GM19372 (cell line): ENCODE data around the gene ZNF576.
A peak's percentile ranks its signal among the peaks of the same experiment; 100 is the strongest.
"Not testable (repeated sequence)": the region's sequence is repeated elsewhere in the genome, so short reads cannot be mapped to it uniquely, and the experiment has no call there.

Source experiments
- ATAC-seq: cut with Tn5 transposase; IDR thresholded peaks from one replicate; pipeline ENCODE4 v1.9.1; 2021; ENCODE audit warnings: mild to moderate bottlenecking, low read depth, moderate library complexity; ENCODE audit not compliant: unreplicated experiment

The ZNF576 gene

DNA sequence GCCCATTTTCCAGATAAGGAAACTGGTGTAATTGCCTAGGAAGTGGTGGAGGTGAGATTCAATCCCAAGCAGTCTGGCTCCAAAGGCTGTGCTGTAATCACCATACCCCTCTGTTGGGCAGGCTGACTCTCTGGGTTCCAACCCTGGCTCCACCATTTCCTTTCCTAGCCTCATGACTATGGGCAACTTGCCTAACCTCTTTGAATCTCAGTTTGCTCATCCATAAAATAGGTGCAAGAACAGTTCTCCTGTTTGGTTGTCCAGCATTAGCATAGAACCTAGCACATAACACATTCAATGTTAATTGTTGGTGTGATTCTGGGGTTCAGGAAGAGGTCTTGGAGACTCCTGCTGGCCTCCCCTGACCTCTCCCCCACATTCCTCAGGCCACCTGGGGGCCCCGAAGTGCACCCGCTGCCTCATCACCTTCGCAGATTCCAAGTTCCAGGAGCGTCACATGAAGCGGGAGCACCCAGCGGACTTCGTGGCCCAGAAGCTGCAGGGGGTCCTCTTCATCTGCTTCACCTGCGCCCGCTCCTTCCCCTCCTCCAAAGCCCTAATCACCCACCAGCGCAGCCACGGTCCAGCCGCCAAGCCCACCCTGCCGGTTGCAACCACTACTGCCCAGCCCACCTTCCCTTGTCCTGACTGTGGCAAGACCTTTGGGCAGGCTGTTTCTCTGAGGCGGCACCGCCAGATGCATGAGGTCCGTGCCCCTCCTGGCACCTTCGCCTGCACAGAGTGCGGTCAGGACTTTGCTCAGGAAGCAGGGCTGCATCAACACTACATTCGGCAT, 2.2 kb downstream of the ZNF576 start:
- no peak for ATAC-seq

DNA sequence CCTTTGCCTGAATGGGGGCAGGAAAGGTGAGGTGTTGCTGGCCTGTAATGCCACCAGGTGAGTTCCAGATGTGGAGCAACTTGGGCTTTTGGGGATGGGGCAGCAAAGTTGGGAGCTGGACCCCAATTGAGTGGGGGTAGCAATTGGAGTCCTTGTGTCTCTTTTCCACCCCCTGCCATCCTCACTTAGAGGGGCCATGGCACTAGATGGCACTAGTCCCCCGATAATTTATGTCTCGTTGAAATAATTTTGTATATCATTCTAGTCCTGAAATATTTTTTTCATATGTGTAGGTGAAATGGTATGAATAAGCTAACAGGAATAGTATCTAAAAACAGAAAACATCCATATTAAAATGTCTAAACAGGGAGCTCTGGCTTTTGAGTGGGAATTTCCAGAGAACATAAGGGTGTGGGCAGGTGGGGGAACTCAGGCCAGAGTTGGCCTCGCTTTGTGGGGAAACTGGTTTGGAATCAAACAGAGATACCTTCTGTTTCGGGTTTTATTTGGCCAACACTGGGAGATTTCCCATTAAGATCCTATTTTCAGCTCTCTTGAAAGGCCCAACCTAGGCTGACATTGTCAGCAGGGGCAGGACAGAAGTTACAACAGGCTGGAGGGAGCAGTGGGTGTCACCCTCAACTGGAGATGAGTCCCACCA, 3.4 kb downstream of the ZNF576 start:
- no peak for ATAC-seq

DNA sequence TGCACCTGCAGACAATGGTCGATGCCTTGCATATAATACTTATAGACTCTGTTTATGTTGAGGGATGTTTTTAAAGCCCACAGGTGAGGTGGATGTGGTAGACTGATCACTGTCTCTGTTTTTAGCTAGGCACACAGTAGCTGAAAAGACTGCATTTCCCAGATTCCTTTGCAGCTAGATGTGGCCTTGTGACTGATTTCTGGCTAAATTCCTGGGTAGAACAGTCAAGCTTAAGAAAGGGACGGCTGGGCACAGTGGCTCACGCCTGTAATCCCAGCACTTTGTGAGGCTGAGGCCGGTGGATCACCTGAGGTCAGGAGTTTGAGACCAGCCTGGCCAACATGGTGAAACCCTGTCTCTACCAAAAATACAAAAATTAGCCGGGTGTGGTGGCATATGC, 3.9 kb downstream of the ZNF576 start:
- not testable (repeated sequence) for ATAC-seq

DNA sequence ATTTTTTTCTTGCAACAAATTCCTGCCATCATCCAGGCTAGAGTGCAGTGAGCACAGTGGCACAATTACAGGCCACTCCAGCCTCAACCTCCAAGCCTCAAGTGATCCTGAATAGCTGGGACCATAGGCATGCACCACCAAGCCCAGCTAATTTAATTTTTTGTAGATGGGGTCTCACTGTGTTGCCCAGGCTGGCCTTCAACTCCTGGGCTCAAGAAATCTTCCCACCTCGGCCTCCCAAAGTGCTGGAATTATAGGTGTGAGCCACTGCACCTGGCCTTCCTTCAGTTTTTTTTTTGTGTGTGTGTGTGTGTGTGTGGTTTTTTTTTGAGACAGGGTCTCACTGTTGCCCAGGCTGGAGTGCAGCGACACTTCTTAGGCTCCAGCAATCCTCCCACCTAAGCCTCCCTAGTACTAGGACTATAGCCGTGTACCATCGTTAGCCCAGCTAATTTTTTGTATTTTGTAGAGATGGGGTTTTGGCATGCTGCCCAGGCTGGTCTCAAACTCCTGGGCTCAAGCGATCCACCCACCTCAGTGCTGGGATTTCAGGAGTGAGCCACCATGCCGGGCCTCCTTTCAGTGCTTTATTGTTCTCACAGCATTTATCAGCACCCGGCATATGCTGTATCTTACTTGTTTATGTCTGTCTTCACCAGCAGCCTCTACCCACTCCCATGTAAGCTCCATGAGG, 9.6 kb downstream of the ZNF576 start:
- ATAC-seq = no peak

DNA sequence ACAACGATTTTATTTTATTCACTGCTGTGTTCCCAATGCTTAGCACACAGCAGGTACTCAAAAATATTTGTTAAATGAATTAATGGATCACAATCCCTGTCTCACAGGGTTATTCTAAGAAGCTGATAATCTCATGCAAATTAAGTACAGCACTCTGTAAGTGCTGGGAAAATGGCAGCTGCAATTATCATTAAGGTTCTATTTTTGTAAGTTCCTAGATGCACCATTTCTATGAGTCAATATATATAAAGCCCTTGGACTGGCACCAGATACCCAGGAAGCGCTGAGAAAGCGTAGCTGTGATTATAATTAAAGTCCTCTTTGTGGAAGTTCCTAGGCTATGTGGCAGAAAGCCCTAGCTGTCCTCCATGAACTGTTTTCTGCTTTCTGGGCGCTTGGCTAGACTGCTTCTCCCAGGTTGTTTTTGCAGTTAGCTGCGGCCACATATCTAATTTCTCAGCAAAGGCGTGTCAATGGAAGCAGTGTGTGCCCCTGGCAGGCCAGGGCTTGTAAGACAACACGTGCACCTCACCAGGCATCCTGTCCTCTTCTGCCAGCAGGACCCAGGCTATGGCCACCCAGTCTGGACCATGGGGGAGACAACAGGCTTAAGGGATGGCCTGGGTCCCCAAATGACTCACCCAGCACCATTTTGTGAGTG, 10.3 kb downstream of the ZNF576 start:
- ATAC-seq = no peak

DNA sequence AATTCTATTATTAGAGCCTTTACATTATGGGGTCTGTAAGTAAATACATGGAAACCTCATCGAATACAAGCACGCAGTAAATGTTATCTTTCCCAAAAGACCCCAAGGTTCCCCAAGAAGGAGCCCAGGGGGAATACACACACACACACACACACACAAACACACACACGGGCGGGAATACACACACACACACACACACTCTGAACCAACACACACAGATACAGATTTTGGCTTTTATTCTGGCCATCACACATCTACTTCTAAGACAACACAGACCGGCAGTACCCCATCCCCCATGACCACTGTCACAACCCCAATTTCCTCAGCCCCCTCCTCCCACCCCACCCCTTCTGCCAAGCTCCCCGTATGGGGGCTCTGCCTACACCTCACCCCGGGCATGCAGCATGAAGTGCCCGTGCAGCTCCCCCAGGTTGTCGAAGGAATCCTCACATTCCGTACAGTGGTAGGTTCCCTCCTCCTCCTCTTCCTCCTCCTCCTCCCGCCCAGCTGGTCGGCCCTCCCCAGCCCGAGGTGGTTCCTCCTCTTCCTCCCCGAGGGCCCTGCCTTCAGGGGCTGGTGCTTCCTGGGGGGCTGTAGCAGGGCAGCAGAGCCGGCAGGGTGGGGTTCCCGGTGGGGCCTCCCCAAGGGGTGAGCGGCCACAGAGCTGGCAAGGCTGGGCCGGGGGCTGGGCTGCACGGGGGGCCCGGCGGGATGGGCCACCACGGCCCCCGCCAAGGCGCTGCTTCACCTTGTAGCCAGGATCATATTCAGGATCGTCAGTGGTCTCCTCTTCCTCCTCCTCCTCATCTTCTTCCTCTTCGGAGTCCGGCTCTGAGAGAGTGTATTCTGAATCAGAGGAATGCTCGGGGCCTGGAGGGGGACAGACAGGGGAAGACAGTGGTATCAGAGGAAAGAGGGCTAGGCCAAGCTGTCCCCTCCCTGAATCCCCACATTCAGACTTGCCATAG, 11.1 kb downstream of the ZNF576 start:
- ATAC-seq = no peak

DNA sequence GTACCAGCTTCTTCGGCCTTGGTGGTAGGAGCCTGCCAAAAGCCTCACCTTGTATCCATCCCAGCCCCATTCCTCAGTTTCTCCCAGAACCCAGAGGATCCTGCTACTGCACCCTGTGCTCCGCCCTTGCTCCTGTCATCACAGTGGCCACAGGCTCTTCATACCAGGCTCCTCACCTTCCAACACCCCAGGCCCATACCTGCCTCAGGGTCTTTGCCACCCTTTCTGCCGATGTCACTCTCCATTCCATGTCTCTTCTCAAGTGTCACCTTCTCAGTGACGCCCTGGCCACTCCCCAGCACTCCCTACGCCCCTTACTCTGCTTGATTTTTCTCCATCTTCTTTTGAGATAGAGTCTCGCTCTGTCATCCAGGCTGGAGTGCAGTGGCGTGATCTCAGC, 13.5 kb downstream of the ZNF576 start:
- no peak for ATAC-seq

DNA sequence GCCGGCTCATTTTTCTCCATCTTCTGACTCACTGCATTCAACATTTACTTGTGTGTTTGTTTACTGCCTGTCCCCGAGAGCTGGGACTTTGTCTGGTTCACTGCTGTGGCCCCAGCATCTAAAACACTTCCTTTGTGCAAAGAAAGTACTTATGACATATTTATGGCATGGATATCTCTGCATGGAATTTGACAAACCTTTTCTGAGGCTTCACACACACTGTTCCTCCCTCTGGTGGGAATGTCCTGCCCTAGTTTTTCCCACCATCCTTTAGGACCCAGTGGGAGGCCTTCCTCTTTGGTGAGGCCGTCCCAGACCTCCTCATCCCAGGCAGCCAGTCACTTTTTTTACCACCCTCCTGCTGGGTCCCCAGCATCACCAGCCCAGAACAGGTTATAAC, 14.1 kb downstream of the ZNF576 start:
- no peak for ATAC-seq

DNA sequence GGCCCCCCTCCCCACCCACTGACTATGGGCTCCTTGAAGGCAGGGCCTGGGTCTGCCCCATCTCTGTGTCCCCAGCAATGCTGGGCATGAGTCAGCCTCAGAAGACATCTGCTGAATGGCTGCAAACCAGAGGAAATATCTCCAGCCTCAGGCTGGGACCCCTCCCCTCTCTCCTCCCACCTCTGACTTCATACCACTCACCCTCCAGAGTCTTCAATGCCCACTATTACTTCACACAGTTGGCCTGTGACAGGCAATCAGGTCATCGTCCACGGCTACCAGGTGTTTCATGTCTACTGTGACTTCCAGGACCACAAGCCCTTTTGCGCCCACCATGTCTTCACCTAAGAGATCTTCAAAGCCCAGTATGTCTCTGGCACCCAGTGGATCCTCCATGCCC, 15.4 kb downstream of the ZNF576 start, which contains the start of gene SRRM5:
TSS of gene SRRM5 (plus strand) at position 301 of the 400 bp plus-strand sequence. CDS start at position 335, 34 bp downstream.
- ATAC-seq = no peak

DNA sequence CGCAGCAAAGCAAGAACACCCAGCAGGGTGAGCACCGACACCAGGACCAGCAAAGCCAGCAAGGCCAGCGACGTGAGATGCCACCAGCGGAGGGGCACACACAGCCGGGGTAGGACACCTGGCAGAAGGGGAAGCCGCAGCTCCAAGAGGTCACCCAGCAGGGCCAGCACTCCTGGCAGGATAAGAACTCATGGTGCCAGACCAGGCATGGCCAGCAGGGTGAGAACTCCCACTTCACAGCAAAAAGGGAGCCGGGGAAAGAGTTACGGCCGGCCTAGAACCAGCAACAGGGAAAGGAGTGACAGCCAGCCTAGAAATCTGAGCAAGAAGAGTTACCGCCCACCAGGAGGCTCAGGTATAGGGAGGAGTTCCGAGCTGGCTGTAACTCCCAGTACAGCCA, 16.0 kb downstream of the ZNF576 start:
- no peak for ATAC-seq

DNA sequence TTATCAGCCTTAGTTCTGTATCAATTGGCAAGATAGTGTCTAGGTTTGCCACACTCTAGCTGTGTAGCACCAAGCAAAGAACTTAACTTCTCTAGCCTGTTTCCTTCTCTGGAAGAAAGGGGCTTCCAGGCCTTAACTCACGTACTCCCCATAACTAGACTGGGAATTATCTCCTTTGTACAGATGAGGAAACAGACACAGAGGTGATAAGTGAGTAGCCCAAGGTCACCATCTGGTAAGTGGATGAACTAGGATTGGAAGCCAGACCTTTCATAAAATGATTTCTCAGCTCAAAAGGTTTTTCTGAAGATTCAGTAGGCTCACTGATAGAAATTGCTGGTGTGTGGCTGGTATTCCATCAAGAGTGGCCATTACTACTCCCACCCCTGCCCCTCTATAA, 19.9 kb downstream of the ZNF576 start:
- ATAC-seq = no peak

DNA sequence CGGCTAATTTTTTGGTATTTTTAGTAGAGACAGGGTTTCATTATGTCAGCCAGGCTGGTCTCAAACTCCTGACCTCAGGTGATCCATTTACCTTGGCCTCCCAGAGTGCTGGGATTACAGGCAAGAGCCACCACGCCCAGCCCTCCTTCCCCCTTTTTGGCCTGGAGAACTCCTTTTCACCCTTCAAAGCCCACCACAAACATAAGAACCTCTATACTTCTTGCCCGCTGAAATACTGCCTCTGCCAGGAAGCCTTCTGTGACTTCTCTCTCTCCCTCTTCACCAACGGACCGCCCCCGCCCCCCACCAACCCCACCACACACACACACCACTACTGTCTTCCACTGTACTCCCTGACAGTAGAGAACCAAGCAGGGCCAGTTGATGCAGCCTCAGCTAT, 20.6 kb downstream of the ZNF576 start:
- ATAC-seq = no peak

DNA sequence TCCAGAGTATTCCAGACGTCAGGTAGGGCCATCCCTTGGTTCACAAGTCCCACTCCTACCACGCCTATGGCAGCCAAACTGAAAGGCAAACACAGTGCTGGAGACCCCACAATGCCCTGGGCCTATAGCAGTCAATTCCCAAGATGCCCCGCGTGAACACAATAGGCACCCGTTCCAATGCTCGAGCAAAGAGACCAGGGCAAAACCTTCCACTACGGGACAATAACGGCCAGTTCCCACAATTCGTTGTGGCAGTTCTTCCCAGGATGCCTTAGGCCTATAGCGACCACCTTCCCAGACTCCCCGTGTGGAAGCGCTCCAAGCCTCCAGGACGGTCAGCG, 22.5 kb downstream of the ZNF576 start:
- peak; percentile 15 for ATAC-seq

DNA sequence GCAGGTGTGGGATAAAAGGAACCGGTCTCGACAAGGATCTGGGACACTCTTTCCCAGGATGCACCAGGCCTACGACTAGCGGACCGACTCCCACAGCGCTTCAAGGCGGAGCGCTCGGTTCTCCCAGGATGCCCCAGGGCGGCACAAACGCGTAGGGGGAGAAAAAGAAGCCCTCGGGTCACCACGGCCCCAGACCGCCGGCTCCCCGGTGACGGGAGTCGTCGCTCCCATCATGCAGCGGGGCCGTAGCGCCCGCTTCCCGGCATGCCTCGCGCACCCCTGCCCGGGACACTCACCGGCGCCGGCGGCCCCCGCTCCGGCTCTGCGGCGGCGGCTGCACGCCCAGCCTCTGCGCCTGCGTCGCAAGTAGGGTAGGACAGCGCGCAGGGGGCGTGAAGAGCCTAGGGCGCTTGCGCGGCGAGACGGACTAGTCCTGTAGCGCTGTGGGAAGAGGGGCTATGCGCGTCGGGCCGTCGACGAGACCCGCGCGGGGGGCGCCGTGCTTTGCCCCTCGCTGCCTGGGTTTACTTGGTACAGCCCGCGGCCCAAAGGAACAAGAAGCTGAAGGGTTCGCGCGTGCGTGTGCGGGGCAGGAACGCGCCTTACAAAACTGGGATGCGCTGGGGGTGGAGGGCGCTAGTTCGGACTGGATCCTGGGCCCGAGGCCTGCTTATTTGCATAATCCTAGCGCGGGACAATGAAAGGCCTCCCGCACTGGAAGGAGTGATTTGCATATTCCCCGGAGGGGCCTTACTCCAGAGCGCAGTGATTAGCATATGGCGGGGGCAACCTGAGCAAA, 23.1 kb downstream of the ZNF576 start, which contains the start of gene ZNF428:
TSS of gene ZNF428 (minus strand) at position 368 of the 799 bp plus-strand sequence. CDS start 5,325 bp downstream, outside the sequence.
- ATAC-seq = peak; percentile 75

DNA sequence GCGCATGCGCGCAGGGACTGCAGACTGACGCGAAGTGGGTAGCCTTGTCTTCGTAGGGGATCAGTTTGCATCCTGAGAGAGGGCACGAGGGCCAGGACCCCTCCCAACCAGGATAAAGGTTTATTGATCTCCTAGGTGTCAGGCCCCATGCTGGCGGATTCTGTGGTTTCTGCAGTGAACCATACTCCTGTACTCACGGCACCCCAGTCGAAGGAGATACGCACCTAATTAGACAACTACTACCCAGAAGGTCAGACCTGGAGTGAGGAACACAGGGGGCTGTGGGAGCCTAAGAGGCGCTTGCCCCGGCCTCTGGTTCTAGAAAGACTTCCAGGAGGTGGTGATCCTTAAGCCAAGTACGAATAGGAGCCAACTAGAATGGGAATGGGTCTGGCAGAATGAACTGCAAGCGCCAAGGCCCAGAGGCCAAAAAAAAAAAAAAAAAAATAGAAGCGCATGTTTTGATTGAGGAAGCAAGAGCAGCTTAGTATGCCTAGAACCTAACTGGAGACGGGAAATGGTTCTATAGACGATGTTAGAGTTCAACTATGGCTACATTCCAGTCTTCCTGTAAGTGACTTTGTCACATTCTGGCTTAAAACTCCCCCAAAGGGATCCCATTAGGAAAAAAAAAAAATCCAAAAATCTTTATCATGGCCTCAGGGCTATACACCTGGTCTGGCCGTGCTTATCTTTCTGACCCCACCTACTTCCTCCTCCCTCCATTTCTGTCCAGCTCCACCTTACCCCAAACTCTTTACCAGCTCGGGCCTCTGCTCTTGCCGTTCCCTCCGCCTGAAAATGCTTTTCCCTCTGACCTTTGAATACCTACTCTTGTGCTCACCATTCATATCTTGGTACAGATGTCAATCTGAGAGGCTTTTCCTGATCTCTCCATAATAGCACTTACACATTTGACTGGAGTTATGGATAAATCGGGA, 23.9 kb downstream of the ZNF576 start:
- ATAC-seq = no peak

DNA sequence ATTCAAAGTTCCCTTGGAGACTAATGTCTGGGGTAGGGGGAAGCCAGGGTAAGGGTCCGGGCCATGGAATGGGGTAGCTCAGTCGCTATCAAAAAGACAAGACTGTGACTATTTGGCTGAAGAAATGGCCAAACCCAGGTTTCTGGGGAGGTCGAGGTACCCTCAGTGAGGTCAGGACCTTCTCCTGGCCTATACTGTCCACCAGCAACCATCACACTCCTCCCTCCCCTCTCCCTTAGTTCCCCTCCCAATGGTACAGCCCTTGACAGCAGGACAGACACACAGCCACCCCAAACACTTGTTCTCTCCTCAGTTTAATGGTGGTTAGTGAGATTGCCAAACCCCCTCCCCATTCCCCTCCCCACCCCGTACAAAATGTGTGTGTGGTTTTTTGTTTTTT, 25.7 kb downstream of the ZNF576 start:
- ATAC-seq = no peak

DNA sequence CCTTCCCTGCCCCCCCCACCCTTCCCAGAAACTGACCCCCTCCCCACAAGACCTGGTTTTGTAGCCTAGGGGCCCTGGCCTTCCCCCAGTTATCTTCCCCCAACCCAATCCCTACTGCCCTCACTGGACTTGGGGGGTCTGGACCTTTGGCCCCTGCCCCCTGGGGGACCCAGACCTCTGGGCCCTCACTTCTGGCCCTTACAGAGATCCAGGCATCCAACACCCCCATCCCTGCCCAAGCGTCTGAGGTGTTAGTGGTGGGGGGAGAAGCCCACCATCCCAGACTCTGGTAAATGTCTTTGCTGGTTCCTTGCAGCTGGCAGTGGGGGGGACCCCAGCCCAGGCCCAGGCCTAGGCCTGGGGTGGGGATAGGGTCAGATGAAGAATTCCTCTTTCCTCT, 26.6 kb downstream of the ZNF576 start:
- ATAC-seq = no peak
